Activated CD4-positive, alpha-beta T cell treated with anti-CD3 and anti-CD28 coated beads, Interleukin-2, amount 10 ng/mL, durations not matched to agents 7 days and 5 days (primary cell): ENCODE results near the gene RRAS. TPM values are rescaled to one million over a fixed set of nuclear protein-coding genes. Genes with fewer than 3 reads are reported as not detected.

ENCODE experiments used
- CTCF ChIA-PET: fragments of 350-600 bp; sonication (Branson Sonifier 250); formaldehyde crosslinking; loops from one replicate; lab custom pipeline; 2021; ENCODE audit warnings: antibody characterized with exemption; lab: Charles Lee
- POLR2A ChIA-PET: fragments of 350-600 bp; sonication (Branson Sonifier 250); formaldehyde crosslinking; loops from one replicate; lab custom pipeline; 2021; ENCODE audit warnings: antibody characterized with exemption; lab: Charles Lee
- DNase-seq: peaks from one replicate; pipeline ENCODE4 v3.0.0-alpha.2; 2020
- H3K27ac Mint-ChIP-seq: one replicate; pipeline ENCODE4 v1.8.0; 2021; ENCODE audit warnings: mild to moderate bottlenecking, moderate library complexity, mixed read lengths
- H3K27me3 Mint-ChIP-seq: one replicate; pipeline ENCODE4 v1.8.0; 2021; ENCODE audit warnings: mixed read lengths
- H3K36me3 Mint-ChIP-seq: one replicate; pipeline ENCODE4 v1.8.0; 2021; ENCODE audit warnings: low read depth, mixed read lengths
- H3K4me1 Mint-ChIP-seq: one replicate; pipeline ENCODE4 v1.8.0; 2021; ENCODE audit warnings: mixed read lengths
- H3K4me3 Mint-ChIP-seq: one replicate; pipeline ENCODE4 v1.8.0; 2021; ENCODE audit warnings: mild to moderate bottlenecking, moderate library complexity, mixed read lengths
- H3K9me3 Mint-ChIP-seq: one replicate; pipeline ENCODE4 v1.8.0; 2021; ENCODE audit warnings: mixed read lengths
- total RNA-seq, 2 experiments: library from RNA; stranded (reverse); gene quantifications; one replicate each; pipeline ENCODE4 v1.2.3, GENCODE V29; 2021

RRAS gene
- total RNA-seq, 2 experiments from 2014 or later: 9.0 to 9.5 TPM

DNA sequence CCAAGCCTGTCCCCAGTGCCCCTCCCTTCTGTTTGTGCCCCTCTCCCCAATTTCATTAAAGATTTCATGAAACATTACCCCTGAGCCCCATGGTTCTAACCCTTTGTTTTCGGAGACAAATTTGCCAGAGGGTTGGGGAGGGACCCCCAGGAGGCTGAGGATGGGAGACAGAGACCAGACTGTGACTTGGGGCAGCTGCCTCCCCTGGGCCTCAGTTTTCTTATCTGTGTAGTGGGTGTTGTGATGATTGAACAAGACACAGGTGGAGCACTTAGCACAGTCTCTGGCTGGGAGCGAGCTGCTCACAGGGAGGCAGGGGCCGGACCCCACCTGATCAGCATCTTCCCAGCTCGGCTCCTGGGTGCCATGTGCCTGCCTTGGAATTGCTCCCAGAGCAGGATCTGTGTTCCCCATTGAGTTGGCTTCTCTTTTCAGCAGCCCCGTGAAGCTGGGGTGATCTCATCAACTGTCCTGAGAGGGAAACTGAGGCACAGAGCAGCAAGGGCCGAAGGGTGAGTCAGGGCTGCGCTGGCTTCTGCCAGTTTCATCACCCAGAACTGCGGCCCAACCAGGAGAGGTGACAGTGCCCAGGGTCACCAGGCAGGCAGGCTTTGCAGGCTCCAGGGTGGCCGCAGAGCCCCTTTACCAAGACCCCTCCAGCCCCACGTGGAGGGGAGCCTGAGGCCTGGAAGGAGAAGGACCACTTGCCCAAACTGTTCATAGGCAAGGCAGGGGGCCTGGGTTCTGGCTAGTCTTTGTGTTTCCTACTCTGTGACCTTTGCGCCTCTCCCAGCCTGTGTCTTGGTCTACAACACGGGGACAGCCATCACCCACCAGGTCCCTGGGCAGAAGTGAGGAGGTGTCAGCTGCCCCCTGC lies 18.9 kb upstream of the RRAS start:
- no peaks in the 10 kb centered on the region for H3K9me3 Mint-ChIP-seq
- POLR2A ChIA-PET: no interaction called here
- no peak for DNase-seq
- H3K27me3 Mint-ChIP-seq: no peaks in the 10 kb centered on the region
- peaks cover 38% of the 10 kb centered on the region for H3K36me3 Mint-ChIP-seq
- no peak overlapping the region for H3K4me3 Mint-ChIP-seq
- H3K27ac Mint-ChIP-seq: no peak overlapping the region
- H3K4me1 Mint-ChIP-seq: peaks cover 16% of the 10 kb centered on the region
- CTCF ChIA-PET: interaction anchor here (0.6 to 1.5 kb wide), 4 partner anchors 10 to 96 kb away, joined by 3 to 4 read pairs (median 4); partner anchors contain the start of gene RRAS

DNA sequence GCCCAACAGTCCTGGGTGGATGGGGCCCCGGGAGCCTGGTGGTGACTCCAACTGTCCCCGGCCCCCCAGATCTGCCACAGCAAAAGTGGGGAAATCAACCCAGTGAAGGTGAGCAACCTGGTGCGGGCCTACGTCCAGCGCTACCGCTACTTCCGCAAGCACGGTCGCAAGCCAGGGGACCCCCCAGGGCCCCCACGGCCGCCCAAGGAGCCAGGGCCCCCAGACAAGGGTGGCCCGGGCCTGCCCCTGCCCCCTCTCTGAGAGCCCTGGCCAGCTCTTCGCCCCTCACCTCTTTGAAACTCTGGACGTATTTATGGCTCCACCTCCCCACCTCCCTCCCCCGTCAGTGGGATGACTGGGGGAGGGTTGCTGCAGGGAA lies 18.2 kb upstream of the RRAS start:
- POLR2A ChIA-PET: no interaction called here
- CTCF ChIA-PET: interaction anchor here (0.5 to 1.5 kb wide), 3 partner anchors 20 to 749 kb away, joined by 3 to 4 read pairs (median 3); no protein-coding TSS in a partner anchor
- Mint-ChIP-seq H3K27me3 (no peaks in the 10 kb centered on the region), H3K27ac (no peak overlapping the region), H3K4me1 (peaks cover 10% of the 10 kb centered on the region), H3K36me3 (peaks cover 37% of the 10 kb centered on the region), H3K4me3 (no peak overlapping the region), H3K9me3 (no peaks in the 10 kb centered on the region)
- DNase-seq: no peak

DNA sequence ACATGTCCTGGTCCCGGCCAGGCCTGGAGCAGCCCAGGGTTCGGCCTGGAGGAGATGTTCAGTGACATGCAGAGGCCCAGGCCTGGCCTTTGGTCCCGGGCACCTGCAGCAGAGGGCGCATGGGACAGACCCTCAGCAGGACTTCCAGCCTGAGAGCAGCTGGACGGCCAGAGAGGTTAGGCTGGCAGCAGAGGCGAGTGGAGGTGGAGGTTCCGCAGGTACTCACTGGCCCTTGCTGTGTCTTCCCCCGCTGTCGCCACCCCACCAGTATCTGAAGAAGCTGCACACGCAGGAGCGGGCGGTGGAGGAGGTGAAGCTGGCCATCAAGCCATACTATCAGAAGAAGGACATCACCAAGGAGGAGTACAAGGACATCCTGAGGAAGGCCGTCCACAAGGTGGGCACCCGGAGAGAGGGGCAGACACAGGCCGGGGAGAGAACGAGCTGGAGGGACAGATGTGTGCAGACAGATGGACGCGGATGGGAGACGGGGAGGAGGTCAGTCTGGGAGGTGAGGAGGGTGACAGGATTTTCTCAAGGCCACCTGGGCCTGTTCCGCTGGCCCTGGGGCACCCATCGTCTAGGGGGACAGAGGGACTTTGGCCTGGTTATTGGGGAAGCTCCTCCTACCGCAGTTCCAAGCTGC lies 17.7 kb upstream of the RRAS start:
- no peaks in the 10 kb centered on the region for H3K9me3 Mint-ChIP-seq
- peaks cover 36% of the 10 kb centered on the region for H3K36me3 Mint-ChIP-seq
- DNase-seq: no peak
- ChIA-PET CTCF (interaction anchor here (0.5 to 1.5 kb wide), 2 partner anchors 21 to 750 kb away, joined by 3 to 4 read pairs; no protein-coding TSS in a partner anchor), POLR2A (no interaction called here)
- peaks cover 4% of the 10 kb centered on the region for H3K4me1 Mint-ChIP-seq
- H3K27ac Mint-ChIP-seq: peak overlapping the region; percentile 46
- no peak overlapping the region for H3K4me3 Mint-ChIP-seq
- no peaks in the 10 kb centered on the region for H3K27me3 Mint-ChIP-seq

DNA sequence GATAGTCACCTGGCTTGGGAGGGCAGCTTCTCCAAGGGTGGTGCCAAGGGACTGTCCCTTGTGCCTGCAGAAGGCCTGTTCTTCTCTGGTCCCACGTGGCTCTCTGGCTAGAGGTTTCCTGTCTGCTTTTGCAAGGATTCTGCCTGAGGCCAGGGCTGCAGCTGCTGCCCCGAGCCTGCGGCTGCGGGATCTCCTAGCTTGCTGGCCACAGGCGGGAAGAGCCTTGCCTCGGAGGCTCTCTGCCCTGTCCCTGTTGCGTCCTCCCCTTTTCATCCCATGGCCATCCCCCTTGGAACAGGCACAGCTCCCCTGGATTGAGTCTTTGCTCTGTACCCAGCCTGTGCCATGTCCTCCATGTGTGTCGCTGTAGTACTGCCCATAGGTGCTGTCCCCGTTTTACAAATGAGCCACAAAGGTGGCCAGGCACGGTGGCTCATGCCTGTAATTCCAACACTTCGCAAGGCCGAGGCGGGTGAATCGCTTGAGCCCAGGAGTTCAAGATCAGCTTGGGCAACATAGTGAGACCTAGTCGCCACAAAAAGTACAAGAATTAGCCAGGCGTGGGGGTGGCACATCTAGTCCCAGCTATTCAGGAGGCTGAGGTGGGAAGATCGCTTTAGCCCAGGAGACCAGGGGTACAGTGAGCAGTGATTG lies 16.6 kb upstream of the RRAS start:
- Mint-ChIP-seq H3K4me1 (peaks cover 2% of the 10 kb centered on the region), H3K4me3 (no peak overlapping the region), H3K9me3 (no peaks in the 10 kb centered on the region), H3K36me3 (peaks cover 34% of the 10 kb centered on the region), H3K27ac (no peak overlapping the region), H3K27me3 (no peaks in the 10 kb centered on the region)
- ChIA-PET POLR2A (no interaction called here), CTCF (interaction anchor here (0.8 to 2.7 kb wide), 4 partner anchors 8 to 77 kb away, joined by 3 to 11 read pairs (median 3); partner anchors contain the start of genes NOSIP, PRMT1 and SCAF1)
- no peak for DNase-seq

DNA sequence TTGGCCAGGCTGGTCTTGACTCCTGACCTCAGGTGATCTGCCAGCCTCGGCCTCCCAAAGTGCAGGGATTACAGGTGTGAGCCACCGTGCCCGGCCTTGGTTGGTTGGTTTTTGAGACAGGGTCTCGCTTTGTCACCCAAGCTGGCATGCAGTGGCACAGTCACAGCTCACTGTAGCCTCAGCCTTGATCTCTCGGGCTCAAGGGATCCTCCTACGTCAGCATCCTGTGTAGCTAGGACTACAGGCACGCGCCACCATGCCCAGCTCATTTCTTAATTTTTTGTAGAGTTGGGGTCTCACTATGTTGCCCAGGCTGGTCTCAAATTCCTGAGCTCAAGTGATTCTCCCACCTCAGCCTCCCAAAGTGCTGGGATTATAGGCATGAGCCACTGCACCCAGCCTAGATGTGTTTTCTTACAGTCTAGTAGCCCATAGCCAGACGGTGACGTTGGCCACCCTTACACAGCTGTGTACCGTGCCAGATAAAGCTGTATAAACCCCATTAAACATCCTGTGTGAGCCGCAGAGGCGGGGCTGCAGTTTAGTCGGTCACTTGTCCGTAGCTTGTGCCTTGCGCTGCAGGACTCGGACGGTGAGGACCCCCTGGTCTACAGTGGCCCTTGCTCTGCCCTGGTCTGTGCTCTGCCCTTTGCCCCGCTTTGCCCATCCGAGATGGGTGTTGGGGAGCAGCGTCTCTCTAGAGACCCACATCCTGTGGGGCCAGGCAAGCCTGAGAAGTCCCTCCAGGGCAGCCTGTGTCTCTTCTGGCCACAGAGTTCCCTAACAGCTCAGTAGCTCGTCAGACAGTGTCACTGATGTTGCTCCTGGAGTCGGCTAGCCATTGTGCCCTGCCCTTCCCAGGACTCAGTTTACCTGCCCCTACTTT lies 15.9 kb upstream of the RRAS start:
- H3K36me3 Mint-ChIP-seq: peaks cover 31% of the 10 kb centered on the region
- H3K4me1 Mint-ChIP-seq: peaks cover 2% of the 10 kb centered on the region
- H3K27me3 Mint-ChIP-seq: no peaks in the 10 kb centered on the region
- DNase-seq: no peak
- ChIA-PET CTCF (interaction anchor here (0.6 to 2.7 kb wide), 7 partner anchors 7 to 248 kb away, joined by 3 to 11 read pairs (median 3); partner anchors contain the start of genes NOSIP, PRMT1, RRAS and SCAF1), POLR2A (interaction anchor here (0.6 to 0.8 kb wide), 2 partner anchors 37 to 252 kb away, joined by 3 to 4 read pairs; no protein-coding TSS in a partner anchor)
- no peaks in the 10 kb centered on the region for H3K9me3 Mint-ChIP-seq
- H3K4me3 Mint-ChIP-seq: no peak overlapping the region
- no peak overlapping the region for H3K27ac Mint-ChIP-seq

DNA sequence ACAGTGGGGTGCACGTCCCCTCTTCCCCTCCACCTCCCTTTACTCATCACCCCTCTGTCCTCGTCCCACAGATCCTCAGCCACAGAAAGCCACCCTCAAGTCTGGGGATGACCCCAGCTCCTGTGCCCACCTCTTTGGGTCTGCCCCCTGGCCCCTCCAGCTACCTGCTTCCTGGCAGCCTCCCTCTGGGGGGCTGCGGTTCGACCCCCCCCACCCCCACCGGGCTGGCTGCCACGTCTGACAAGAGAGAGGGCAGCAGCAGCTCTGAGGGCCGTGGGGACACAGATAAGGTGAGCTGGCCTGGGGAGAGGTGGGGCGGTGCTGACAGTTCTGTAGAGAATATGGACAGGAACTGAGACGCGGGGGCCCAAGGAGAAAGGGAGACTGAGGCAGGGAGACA lies 14.6 kb upstream of the RRAS start:
- POLR2A ChIA-PET: no interaction called here
- H3K27ac Mint-ChIP-seq: no peak overlapping the region
- peaks cover 29% of the 10 kb centered on the region for H3K36me3 Mint-ChIP-seq
- H3K27me3 Mint-ChIP-seq: no peaks in the 10 kb centered on the region
- no peak overlapping the region for H3K4me3 Mint-ChIP-seq
- CTCF ChIA-PET: interaction anchor here (2.7 kb wide), 1 partner anchor 12 kb away, joined by 11 read pairs; the partner anchor contains the start of gene SCAF1
- H3K4me1 Mint-ChIP-seq: no peaks in the 10 kb centered on the region
- H3K9me3 Mint-ChIP-seq: no peaks in the 10 kb centered on the region
- DNase-seq: no peak

DNA sequence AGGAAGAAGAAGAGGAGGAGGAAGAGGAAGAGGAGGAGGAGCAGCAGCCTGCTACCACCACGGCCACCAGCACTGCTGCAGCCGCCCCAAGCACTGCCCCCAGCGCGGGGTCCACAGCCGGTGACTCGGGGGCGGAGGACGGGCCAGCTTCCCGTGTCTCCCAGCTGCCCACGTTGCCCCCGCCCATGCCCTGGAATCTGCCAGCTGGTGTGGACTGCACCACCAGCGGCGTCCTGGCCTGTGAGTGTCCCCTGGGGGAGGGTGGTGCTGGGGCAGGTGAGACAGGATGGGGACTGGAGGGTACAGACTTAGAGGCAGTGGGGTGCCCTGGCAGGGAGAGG lies 13.5 kb upstream of the RRAS start:
- no peaks in the 10 kb centered on the region for H3K27me3 Mint-ChIP-seq
- H3K4me3 Mint-ChIP-seq: no peak overlapping the region
- CTCF ChIA-PET: interaction anchor here (0.6 kb wide), 1 partner anchor 132 kb away, joined by 3 read pairs; no protein-coding TSS in a partner anchor
- no peaks in the 10 kb centered on the region for H3K9me3 Mint-ChIP-seq
- H3K36me3 Mint-ChIP-seq: peaks cover 23% of the 10 kb centered on the region
- DNase-seq: no peak
- POLR2A ChIA-PET: no interaction called here
- H3K27ac Mint-ChIP-seq: no peak overlapping the region
- no peaks in the 10 kb centered on the region for H3K4me1 Mint-ChIP-seq

DNA sequence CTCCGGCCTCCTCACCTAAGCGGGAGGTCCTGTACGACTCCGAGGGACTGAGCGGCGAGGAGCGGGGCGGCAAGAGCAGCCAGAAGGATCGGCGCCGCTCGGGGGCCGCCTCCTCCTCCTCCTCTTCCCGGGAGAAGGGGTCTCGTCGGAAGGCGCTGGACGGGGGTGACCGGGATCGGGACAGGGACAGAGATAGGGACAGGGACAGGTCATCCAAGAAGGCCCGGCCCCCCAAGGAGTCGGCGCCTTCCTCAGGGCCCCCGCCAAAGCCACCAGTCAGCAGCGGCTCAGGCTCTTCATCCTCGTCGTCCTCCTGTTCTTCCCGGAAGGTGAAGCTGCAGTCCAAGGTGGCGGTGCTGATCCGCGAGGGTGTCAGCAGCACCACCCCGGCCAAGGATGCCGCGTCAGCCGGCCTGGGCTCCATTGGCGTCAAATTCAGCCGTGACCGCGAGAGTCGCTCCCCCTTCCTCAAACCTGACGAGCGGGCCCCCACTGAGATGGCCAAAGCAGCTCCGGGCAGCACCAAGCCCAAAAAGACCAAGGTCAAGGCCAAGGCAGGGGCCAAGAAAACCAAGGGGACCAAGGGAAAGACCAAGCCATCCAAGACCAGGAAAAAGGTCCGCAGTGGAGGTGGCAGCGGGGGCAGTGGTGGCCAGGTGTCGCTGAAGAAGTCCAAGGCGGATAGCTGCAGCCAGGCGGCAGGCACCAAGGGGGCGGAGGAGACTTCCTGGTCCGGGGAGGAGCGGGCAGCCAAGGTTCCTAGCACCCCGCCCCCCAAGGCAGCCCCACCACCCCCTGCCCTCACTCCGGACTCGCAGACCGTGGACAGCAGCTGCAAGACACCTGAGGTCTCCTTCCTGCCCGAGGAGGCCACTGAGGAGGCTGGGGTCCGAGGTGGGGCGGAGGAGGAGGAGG lies 12.9 kb upstream of the RRAS start:
- POLR2A ChIA-PET: no interaction called here
- H3K9me3 Mint-ChIP-seq: no peaks in the 10 kb centered on the region
- H3K4me1 Mint-ChIP-seq: no peaks in the 10 kb centered on the region
- no peak for DNase-seq
- H3K27me3 Mint-ChIP-seq: no peaks in the 10 kb centered on the region
- no peak overlapping the region for H3K4me3 Mint-ChIP-seq
- CTCF ChIA-PET: interaction anchor here (0.7 kb wide), 1 partner anchor 10 kb away, joined by 4 read pairs; no protein-coding TSS in a partner anchor
- peaks cover 23% of the 10 kb centered on the region for H3K36me3 Mint-ChIP-seq
- H3K27ac Mint-ChIP-seq: no peak overlapping the region

DNA sequence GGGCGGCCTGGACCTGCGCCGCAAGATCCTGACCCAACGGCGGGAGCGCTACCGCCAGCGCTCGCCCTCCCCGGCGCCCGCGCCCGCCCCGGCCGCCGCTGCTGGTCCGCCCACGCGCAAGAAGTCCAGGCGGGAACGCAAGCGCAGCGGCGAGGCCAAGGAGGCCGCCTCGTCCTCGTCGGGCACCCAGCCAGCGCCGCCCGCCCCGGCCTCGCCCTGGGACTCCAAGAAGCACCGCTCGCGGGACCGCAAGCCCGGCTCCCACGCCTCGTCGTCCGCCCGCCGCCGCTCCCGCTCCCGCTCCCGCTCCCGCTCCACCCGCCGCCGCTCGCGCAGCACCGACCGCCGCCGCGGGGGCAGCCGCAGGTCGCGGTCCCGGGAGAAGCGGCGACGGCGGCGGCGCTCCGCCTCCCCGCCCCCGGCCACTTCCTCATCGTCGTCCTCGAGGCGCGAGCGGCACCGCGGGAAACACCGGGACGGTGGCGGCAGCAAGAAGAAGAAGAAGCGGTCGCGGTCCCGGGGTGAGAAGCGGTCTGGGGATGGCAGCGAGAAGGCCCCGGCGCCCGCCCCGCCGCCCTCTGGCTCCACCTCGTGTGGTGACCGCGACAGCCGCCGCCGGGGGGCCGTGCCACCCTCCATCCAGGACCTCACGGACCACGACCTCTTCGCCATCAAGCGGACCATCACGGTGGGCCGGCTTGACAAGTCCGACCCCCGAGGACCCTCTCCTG lies 12.0 kb upstream of the RRAS start:
- Mint-ChIP-seq H3K36me3 (peaks cover 22% of the 10 kb centered on the region), H3K27me3 (no peaks in the 10 kb centered on the region), H3K9me3 (no peaks in the 10 kb centered on the region), H3K4me1 (no peaks in the 10 kb centered on the region), H3K4me3 (no peak overlapping the region), H3K27ac (no peak overlapping the region)
- ChIA-PET POLR2A (no interaction called here), CTCF (no interaction called here)
- no peak for DNase-seq

DNA sequence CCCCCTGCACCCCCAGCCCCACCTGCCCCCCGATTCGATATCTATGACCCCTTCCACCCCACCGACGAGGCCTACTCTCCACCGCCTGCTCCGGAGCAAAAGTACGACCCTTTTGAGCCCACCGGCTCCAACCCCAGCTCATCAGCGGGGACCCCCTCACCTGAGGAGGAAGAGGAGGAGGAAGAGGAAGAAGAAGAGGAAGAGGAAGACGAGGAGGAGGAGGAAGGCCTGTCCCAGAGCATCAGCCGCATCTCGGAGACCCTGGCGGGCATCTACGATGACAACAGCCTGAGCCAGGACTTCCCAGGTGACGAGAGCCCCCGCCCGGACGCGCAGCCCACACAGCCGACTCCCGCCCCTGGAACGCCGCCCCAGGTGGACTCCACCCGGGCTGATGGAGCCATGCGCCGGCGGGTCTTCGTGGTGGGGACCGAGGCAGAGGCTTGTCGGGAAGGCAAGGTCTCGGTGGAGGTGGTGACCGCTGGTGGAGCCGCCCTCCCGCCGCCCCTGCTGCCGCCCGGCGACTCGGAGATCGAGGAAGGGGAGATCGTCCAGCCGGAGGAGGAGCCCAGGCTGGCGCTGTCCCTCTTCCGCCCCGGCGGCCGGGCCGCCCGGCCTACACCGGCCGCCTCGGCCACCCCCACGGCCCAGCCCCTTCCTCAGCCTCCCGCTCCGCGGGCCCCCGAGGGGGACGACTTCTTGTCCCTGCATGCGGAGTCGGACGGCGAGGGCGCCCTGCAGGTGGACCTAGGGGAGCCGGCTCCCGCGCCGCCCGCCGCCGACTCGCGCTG lies 11.3 kb upstream of the RRAS start:
- no peaks in the 10 kb centered on the region for H3K27me3 Mint-ChIP-seq
- no peak overlapping the region for H3K4me3 Mint-ChIP-seq
- H3K36me3 Mint-ChIP-seq: peaks cover 20% of the 10 kb centered on the region
- H3K27ac Mint-ChIP-seq: no peak overlapping the region
- no peak for DNase-seq
- ChIA-PET POLR2A (no interaction called here), CTCF (no interaction called here)
- H3K9me3 Mint-ChIP-seq: no peaks in the 10 kb centered on the region
- H3K4me1 Mint-ChIP-seq: no peaks in the 10 kb centered on the region
